HepG2 (cell line): ENCODE results near the gene KLHL17. TPM values are rescaled to one million over a fixed set of nuclear protein-coding genes. Genes with fewer than 3 reads are reported as not detected.

ENCODE experiments used
- ASH2L ChIP-seq: fragments of 300-600, 200-600 bp; sonication (generic); IDR thresholded peaks from 2 replicates; pipeline ENCODE4 v1.7.0; 2017; ENCODE audit warnings: low read depth, mild to moderate bottlenecking, moderate library complexity, mixed read lengths, low read length; ENCODE audit not compliant: insufficient read length
- ETV6 ChIP-seq: sonication (generic); formaldehyde crosslinking; conservative IDR thresholded peaks from 2 replicates; pipeline ENCODE4 v1.4.0; 2020; ENCODE audit warnings: missing genetic modification reagents
- IRX3 ChIP-seq: sonication (generic); formaldehyde crosslinking; IDR thresholded peaks from 2 replicates; pipeline ENCODE4 v1.8.1; 2023; ENCODE audit warnings: mild to moderate bottlenecking, low read depth, missing genetic modification reagents, borderline replicate concordance
- KMT2B ChIP-seq: IDR thresholded peaks from 2 replicates; pipeline ENCODE4 v1.6.1; 2016; ENCODE audit warnings: missing genetic modification reagents, missing compliant biosample characterization
- PCBP1 ChIP-seq: fragments of 200-400 bp; formaldehyde crosslinking; IDR thresholded peaks from 2 replicates; pipeline ENCODE4 v1.6.1; 2017; ENCODE audit warnings: mild to moderate bottlenecking, low read depth, low read length, borderline replicate concordance
- PHF8 ChIP-seq: sonication (generic); formaldehyde crosslinking; IDR thresholded peaks from 2 replicates; pipeline ENCODE4 v1.5.0; 2020; ENCODE audit warnings: missing genetic modification reagents
- RARA ChIP-seq: IDR thresholded peaks from 2 replicates; pipeline ENCODE4 v1.6.1; 2016; ENCODE audit warnings: missing genetic modification reagents, missing compliant biosample characterization
- RFX3 ChIP-seq: IDR thresholded peaks from 2 replicates; pipeline ENCODE4 v1.6.1; 2016; ENCODE audit warnings: missing biosample characterization, missing genetic modification reagents
- SMYD3 ChIP-seq: sonication (generic); formaldehyde crosslinking; IDR thresholded peaks from 2 replicates; pipeline ENCODE4 v1.8.1; 2023; ENCODE audit warnings: mild to moderate bottlenecking, missing genetic modification reagents
- U2AF1 ChIP-seq: fragments of 200-400 bp; formaldehyde crosslinking; optimal IDR thresholded peaks from 2 replicates; pipeline ENCODE3; 2017; ENCODE audit warnings: mild to moderate bottlenecking, low read depth, low read length
- ZBTB7A ChIP-seq: sonication (generic); formaldehyde crosslinking; IDR thresholded peaks from 2 replicates; pipeline ENCODE4 v1.8.0; 2022; ENCODE audit warnings: mild to moderate bottlenecking, missing genetic modification reagents
- ZNF121 ChIP-seq: sonication (generic); formaldehyde crosslinking; IDR thresholded peaks from 2 replicates; pipeline ENCODE4 v1.5.0; 2020; ENCODE audit warnings: mild to moderate bottlenecking, missing genetic modification reagents
- ZNF251 ChIP-seq: sonication (generic); formaldehyde crosslinking; IDR thresholded peaks from 2 replicates; pipeline ENCODE4 v1.9.0; 2021; ENCODE audit warnings: mild to moderate bottlenecking, missing genetic modification reagents
- ZNF383 ChIP-seq: sonication (generic); formaldehyde crosslinking; IDR thresholded peaks from 2 replicates; pipeline ENCODE4 v1.4.0; 2020; ENCODE audit warnings: missing genetic modification reagents, mild to moderate bottlenecking, borderline replicate concordance
- ZNF543 ChIP-seq: sonication (generic); formaldehyde crosslinking; IDR thresholded peaks from 2 replicates; pipeline ENCODE4 v1.4.0; 2020; ENCODE audit warnings: mild to moderate bottlenecking, missing genetic modification reagents
- ZNF614 ChIP-seq: IDR thresholded peaks from 2 replicates; pipeline ENCODE4 v1.6.1; 2018; ENCODE audit warnings: missing biosample characterization, missing genetic modification reagents, inconsistent platforms, borderline replicate concordance
- ZNF615 ChIP-seq: sonication (generic); formaldehyde crosslinking; IDR thresholded peaks from 2 replicates; pipeline ENCODE4 v1.5.0; 2020; ENCODE audit warnings: mild to moderate bottlenecking, missing genetic modification reagents, borderline replicate concordance
- ZNF672 ChIP-seq: sonication (generic); formaldehyde crosslinking; IDR thresholded peaks from 2 replicates; pipeline ENCODE4 v1.8.1; 2022; ENCODE audit warnings: missing genetic modification reagents
- ZNF747 ChIP-seq: sonication (generic); formaldehyde crosslinking; IDR thresholded peaks from 2 replicates; pipeline ENCODE4 v1.8.1; 2023; ENCODE audit warnings: missing genetic modification reagents, mild to moderate bottlenecking, borderline replicate concordance
- polyA plus RNA-seq, 8 experiments: library from polyadenylated mRNA; depleted of rRNA in 3 of 8; stranded (reverse) in 7 of 8; unstranded in 1 of 8; fragments of >200 nt; fragmentation: Illumina TruSeq in 4 of 8; extraction: Trizol in 4 of 8; gene quantifications; 2 replicates each; pipeline versions ENCODE4 v1.2.1 to v1.2.3, GENCODE V29; 2011 to 2016; ENCODE audit warnings: low read depth in 4 of 8, missing spikeins in 1 of 8, mixed read lengths in 1 of 8; ENCODE audit not compliant: insufficient read depth in 1 of 8
- total RNA-seq, 5 experiments: library from RNA; depleted of rRNA; stranded (reverse); fragments of >200 nt; fragmentation: Illumina TruSeq; extraction: Trizol; gene quantifications; 2 replicates each; pipeline ENCODE4 v1.2.3, GENCODE V29; 2016; ENCODE audit warnings: low read depth in 1 of 5
- TF ChIP-seq, protein P1 (sequence below): sonication (generic); formaldehyde crosslinking; IDR thresholded peaks from 2 replicates; pipeline ENCODE4 v1.9.0; 2021; ENCODE audit warnings: missing genetic modification reagents, mild to moderate bottlenecking, borderline replicate concordance
- TF ChIP-seq, protein P2 (sequence below): sonication (generic); formaldehyde crosslinking; IDR thresholded peaks from 2 replicates; pipeline ENCODE4 v1.5.0; 2020; ENCODE audit warnings: mild to moderate bottlenecking, missing genetic modification reagents
- TF ChIP-seq, protein P3 (sequence below): IDR thresholded peaks from 2 replicates; pipeline ENCODE4 v1.6.1; 2018; ENCODE audit warnings: missing genetic modification reagents, mild to moderate bottlenecking, missing compliant biosample characterization
- TF ChIP-seq, protein P4 (sequence below): sonication (generic); formaldehyde crosslinking; IDR thresholded peaks from 2 replicates; pipeline ENCODE4 v1.8.1; 2023; ENCODE audit warnings: missing genetic modification reagents, mild to moderate bottlenecking, borderline replicate concordance
- TF ChIP-seq, protein P5 (sequence below): sonication (generic); formaldehyde crosslinking; conservative IDR thresholded peaks from 2 replicates; pipeline ENCODE4 v1.4.0; 2020; ENCODE audit warnings: missing genetic modification reagents
- TF ChIP-seq, protein P6 (sequence below): IDR thresholded peaks from 2 replicates; pipeline ENCODE4 v1.6.1; 2016

KLHL17 gene
- total and polyA plus RNA-seq, 2 of the 13 experiments (the other 11 are each of a cell fraction or from before 2014, with no cell fraction given) = 9.3 to 24.7 TPM

DNA sequence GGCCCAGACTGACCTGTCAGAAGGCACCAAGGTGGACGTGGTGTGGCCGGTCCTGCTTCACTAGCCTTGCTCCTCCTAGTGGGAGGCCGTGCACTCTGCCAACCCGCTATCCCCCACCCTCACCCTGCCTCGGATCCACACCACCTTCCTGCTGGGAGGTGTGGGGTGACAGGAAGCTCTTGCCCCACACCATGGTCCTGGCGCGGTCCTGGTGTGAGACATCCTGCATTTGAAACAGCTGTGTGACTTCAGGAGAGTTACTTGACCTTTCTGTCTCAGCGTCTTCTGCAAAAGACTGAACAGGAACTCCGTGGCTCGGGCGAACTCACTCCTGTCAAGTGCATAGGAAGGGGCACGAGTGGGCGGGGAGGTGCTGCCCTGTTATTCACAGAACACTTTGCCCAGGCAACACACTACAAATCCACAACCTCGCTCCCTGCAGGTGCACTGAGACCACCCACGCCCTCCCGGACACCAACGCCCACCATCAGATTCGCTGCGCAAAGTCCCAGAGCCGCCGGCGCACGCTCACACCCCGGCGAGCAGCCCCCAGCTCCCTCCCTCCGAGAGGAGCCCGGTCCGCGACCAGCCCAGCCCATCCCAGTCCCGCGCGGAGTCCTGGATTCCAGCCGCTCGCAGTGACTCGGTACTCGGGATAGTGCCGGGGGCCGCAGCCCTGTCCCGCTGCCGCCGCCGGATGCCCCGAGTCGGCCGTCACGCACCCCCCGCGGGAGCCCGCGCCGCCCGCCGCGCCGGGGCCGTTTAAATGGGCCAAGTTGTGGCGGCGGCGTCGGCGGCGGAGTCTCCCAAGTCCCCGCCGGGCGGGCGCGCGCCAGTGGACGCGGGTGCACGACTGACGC is 37.0 kb upstream of the KLHL17 start, which contains the start of gene SAMD11 (continued):
- TF ChIP-seq, protein P1, sequence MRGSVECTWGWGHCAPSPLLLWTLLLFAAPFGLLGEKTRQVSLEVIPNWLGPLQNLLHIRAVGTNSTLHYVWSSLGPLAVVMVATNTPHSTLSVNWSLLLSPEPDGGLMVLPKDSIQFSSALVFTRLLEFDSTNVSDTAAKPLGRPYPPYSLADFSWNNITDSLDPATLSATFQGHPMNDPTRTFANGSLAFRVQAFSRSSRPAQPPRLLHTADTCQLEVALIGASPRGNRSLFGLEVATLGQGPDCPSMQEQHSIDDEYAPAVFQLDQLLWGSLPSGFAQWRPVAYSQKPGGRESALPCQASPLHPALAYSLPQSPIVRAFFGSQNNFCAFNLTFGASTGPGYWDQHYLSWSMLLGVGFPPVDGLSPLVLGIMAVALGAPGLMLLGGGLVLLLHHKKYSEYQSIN (CRISPR knock-in tag) = no peak
- TF ChIP-seq PHF8 (CRISPR knock-in tag) (no peak), ZNF672 (CRISPR knock-in tag) (no peak), ZNF251 (CRISPR knock-in tag) (no peak), ZNF747 (CRISPR knock-in tag) (no peak), ASH2L (no peak), RFX3 (CRISPR knock-in tag) (no peak), SMYD3 (no peak), IRX3 (no peak), ZNF614 (no peak), ZBTB7A (CRISPR knock-in tag) (no peak), U2AF1 (no peak), ZNF615 (CRISPR knock-in tag) (no peak), ZNF383 (CRISPR knock-in tag) (no peak), KMT2B (no peak), RARA (no peak), ZNF543 (no peak), ZNF121 (CRISPR knock-in tag) (peak; percentile 56; the same call in 1 of the 2 replicates), PCBP1 (no peak), ETV6 (no peak)
- TF ChIP-seq, protein P2, sequence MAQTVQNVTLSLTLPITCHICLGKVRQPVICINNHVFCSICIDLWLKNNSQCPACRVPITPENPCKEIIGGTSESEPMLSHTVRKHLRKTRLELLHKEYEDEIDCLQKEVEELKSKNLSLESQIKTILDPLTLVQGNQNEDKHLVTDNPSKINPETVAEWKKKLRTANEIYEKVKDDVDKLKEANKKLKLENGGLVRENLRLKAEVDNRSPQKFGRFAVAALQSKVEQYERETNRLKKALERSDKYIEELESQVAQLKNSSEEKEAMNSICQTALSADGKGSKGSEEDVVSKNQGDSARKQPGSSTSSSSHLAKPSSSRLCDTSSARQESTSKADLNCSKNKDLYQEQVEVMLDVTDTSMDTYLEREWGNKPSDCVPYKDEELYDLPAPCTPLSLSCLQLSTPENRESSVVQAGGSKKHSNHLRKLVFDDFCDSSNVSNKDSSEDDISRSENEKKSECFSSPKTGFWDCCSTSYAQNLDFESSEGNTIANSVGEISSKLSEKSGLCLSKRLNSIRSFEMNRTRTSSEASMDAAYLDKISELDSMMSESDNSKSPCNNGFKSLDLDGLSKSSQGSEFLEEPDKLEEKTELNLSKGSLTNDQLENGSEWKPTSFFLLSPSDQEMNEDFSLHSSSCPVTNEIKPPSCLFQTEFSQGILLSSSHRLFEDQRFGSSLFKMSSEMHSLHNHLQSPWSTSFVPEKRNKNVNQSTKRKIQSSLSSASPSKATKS (CRISPR knock-in tag) = no peak
- TF ChIP-seq, protein P3, sequence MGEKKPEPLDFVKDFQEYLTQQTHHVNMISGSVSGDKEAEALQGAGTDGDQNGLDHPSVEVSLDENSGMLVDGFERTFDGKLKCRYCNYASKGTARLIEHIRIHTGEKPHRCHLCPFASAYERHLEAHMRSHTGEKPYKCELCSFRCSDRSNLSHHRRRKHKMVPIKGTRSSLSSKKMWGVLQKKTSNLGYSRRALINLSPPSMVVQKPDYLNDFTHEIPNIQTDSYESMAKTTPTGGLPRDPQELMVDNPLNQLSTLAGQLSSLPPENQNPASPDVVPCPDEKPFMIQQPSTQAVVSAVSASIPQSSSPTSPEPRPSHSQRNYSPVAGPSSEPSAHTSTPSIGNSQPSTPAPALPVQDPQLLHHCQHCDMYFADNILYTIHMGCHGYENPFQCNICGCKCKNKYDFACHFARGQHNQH = no peak
- TF ChIP-seq, protein P4, sequence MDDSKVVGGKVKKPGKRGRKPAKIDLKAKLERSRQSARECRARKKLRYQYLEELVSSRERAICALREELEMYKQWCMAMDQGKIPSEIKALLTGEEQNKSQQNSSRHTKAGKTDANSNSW (CRISPR knock-in tag) = no peak
- TF ChIP-seq, protein P5, sequence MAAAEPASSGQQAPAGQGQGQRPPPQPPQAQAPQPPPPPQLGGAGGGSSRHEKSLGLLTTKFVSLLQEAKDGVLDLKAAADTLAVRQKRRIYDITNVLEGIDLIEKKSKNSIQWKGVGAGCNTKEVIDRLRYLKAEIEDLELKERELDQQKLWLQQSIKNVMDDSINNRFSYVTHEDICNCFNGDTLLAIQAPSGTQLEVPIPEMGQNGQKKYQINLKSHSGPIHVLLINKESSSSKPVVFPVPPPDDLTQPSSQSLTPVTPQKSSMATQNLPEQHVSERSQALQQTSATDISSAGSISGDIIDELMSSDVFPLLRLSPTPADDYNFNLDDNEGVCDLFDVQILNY = no peak
- TF ChIP-seq, protein P6, sequence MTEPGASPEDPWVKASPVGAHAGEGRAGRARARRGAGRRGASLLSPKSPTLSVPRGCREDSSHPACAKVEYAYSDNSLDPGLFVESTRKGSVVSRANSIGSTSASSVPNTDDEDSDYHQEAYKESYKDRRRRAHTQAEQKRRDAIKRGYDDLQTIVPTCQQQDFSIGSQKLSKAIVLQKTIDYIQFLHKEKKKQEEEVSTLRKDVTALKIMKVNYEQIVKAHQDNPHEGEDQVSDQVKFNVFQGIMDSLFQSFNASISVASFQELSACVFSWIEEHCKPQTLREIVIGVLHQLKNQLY = no peak
